ENCODE results near the gene SYTL1.
A peak's percentile ranks its signal among the peaks of the same experiment; 100 is the strongest.

The SYTL1 gene

GRCh38 chr1:27318136-27318535 is 23.7 kb upstream of the SYTL1 start:
- DNase-seq (ENCODE audit: low read depth) = no peak

GRCh38 chr1:27318596-27318995 is 23.2 kb upstream of the SYTL1 start:
- DNase-seq (ENCODE audit: low read depth) = no peak

- peak; percentile 86 for DNase-seq (ENCODE audit: low read depth)
Observed at GRCh38 chr1:27321813-27322568, 19.8 kb upstream of the SYTL1 start, which contains the start of gene TMEM222. TSS of gene TMEM222 (plus strand) at chr1:27322163. CDS start at chr1:27322198, 35 bp downstream.

- no peak for DNase-seq (ENCODE audit: low read depth)
Observed at GRCh38 chr1:27322569-27323240, 19.1 kb upstream of the SYTL1 start.

- no peak for DNase-seq (ENCODE audit: low read depth)
Observed at GRCh38 chr1:27325286-27325685, 16.5 kb upstream of the SYTL1 start.

GRCh38 chr1:27327964-27328363 is 13.9 kb upstream of the SYTL1 start:
- no peak for DNase-seq (ENCODE audit: low read depth)

- DNase-seq (ENCODE audit: low read depth) = no peak
Observed at GRCh38 chr1:27330786-27331185, 11.0 kb upstream of the SYTL1 start.

GRCh38 chr1:27331426-27331825 is 10.4 kb upstream of the SYTL1 start:
- no peak for DNase-seq (ENCODE audit: low read depth)

- no peak for DNase-seq (ENCODE audit: low read depth)
Observed at GRCh38 chr1:27331922-27332321, 9.9 kb upstream of the SYTL1 start.

- no peak for DNase-seq (ENCODE audit: low read depth)
Observed at GRCh38 chr1:27332536-27333281, 9.1 kb upstream of the SYTL1 start.

GRCh38 chr1:27333717-27334279 is 8.0 kb upstream of the SYTL1 start:
- no peak for DNase-seq (ENCODE audit: low read depth)

GRCh38 chr1:27335506-27336422 is 6.1 kb upstream of the SYTL1 start:
- DNase-seq (ENCODE audit: low read depth) = no peak

GRCh38 chr1:27336756-27337155 is 5.1 kb upstream of the SYTL1 start:
- DNase-seq (ENCODE audit: low read depth) = no peak

- no peak for DNase-seq (ENCODE audit: low read depth)
Observed at GRCh38 chr1:27338751-27339150, 3.1 kb upstream of the SYTL1 start.

- no peak for DNase-seq (ENCODE audit: low read depth)
Observed at GRCh38 chr1:27339213-27339612, 2.6 kb upstream of the SYTL1 start.

GRCh38 chr1:27342391-27342777 is 562 bp downstream of the SYTL1 start:
- DNase-seq (ENCODE audit: low read depth) = no peak

GRCh38 chr1:27342778-27343638 is 1.2 kb downstream of the SYTL1 start:
- no peak for DNase-seq (ENCODE audit: low read depth)

GRCh38 chr1:27343639-27344025 is 1.8 kb downstream of the SYTL1 start:
- DNase-seq (ENCODE audit: low read depth) = no peak

- DNase-seq (ENCODE audit: low read depth) = no peak
Observed at GRCh38 chr1:27345272-27345671, 3.5 kb downstream of the SYTL1 start.

- no peak for DNase-seq (ENCODE audit: low read depth)
Observed at GRCh38 chr1:27346357-27346756, 4.5 kb downstream of the SYTL1 start.

Measured in HS-27A (cell line).